Vagina (tissue), 2 donors: ENCODE measurements around the gene VRK3. TPM values are rescaled to one million over a fixed set of nuclear protein-coding genes. Genes with fewer than 3 reads are reported as not detected.

Source experiments
- DNase-seq, 2 donors: peaks; one replicate each; pipeline ENCODE4 v3.0.0-alpha.2; 2017; ENCODE audit errors: extremely low spot score in 2 of 2
- H3K27ac ChIP-seq: fragments of 200-600 bp; sonication (generic); one replicate; pipeline ENCODE4 v1.5.1; 2019
- H3K27me3 ChIP-seq: fragments of 200-600 bp; sonication (generic); one replicate; pipeline ENCODE4 v1.5.1; 2019
- H3K36me3 ChIP-seq, 2 donors: fragments of 200-600 bp; sonication (generic); one replicate each; pipeline ENCODE4 v1.5.1; 2017 to 2019
- H3K4me1 ChIP-seq: fragments of 200-600 bp; sonication (generic); one replicate; pipeline ENCODE4 v1.5.1; 2019
- H3K4me3 ChIP-seq, 2 donors: fragments of 200-600 bp; sonication (generic); 1 replicate in 1 of 2; 2 replicates in 1 of 2; pipeline ENCODE4 v1.5.1; 2016 to 2019
- H3K9me3 ChIP-seq: fragments of 200-600 bp; sonication (generic); one replicate; pipeline ENCODE4 v1.5.1; 2019
- CTCF ChIP-seq, 3 experiments: fragments of 450-650 bp in 2 of 3; fragments of 200-600 bp in 1 of 3; sonication (generic) in 1 of 3; IDR thresholded peaks; one replicate each; pipeline ENCODE4 v1.5.1; 2017 to 2019; ENCODE audit warnings: antibody characterized with exemption in 3 of 3, mild to moderate bottlenecking in 2 of 3, moderate library complexity in 2 of 3
- POLR2A ChIP-seq, 2 donors: fragments of 450-650 bp; IDR thresholded peaks; one replicate each; pipeline ENCODE4 v1.6.1; 2017; ENCODE audit warnings: antibody characterized with exemption in 2 of 2, mild to moderate bottlenecking in 2 of 2, moderate library complexity in 2 of 2
- POLR2AphosphoS5 ChIP-seq, 2 donors: sonication (generic); formaldehyde crosslinking; IDR thresholded peaks; one replicate each; pipeline ENCODE4 v1.9.0; 2017; ENCODE audit warnings: antibody characterized with exemption in 2 of 2, mild to moderate bottlenecking in 2 of 2, low read depth in 1 of 2; ENCODE audit not compliant: insufficient read depth in 1 of 2
- intact Hi-C: fragments of 100-400 bp; cut with DNase I; formaldehyde crosslinking; loops from one replicate; pipeline ENCODE4 v1.15.1; 2023
- total RNA-seq: library from RNA; depleted of rRNA; stranded (reverse); fragments of >200 nt; gene quantifications from one replicate; pipeline ENCODE4 v1.2.3, GENCODE V29; 2016

VRK3 gene
- total RNA-seq, 1 donor from 2014 or later = 34.9 TPM

GRCh38 chr19:49929121-49929610, 96.0 kb downstream of the VRK3 start, which contains the start of the genes ATF5 and NUP62:
Gene ATF5, plus strand, starts transcription at chr19:49929205. Its CDS starts 1,646 bp downstream, at chr19:49930851.
Gene NUP62, minus strand, starts transcription at chr19:49929504. Its CDS starts 19,697 bp downstream, at chr19:49909807.
- intact Hi-C loops = no loop called here
- Histone ChIP-seq H3K27ac (peak within 1 kb of the TSS; percentile 90), H3K4me3 (peak within 1 kb of the TSS; percentile 68 to 99), H3K36me3 (peaks cover 0 to 9% of the 10 kb centered on the region in 2 donors), H3K4me1 (peaks cover 28% of the 10 kb centered on the region), H3K27me3 (no peaks in the 10 kb centered on the region), H3K9me3 (no peaks in the 10 kb centered on the region)
- no peak for DNase-seq
- TF ChIP-seq POLR2AphosphoS5 (IDR thresholded peaks at IDR 0.05; ENCODE audit: insufficient read depth in 1 of 2, low read depth in 1 of 2) = peak in 1 of 2 donors; percentile 87
- no peak for TF ChIP-seq POLR2A (IDR thresholded peaks at IDR 0.05)

GRCh38 chr19:49927526-49928264, 97.5 kb downstream of the VRK3 start:
- Histone ChIP-seq H3K4me1 (peaks cover 36% of the 10 kb centered on the region), H3K4me3 (no peak overlapping the region), H3K27me3 (no peaks in the 10 kb centered on the region), H3K36me3 (peaks cover 0 to 21% of the 10 kb centered on the region in 2 donors), H3K27ac (no peak overlapping the region), H3K9me3 (no peaks in the 10 kb centered on the region)
- intact Hi-C loops = no loop called here
- TF ChIP-seq POLR2A (IDR thresholded peaks at IDR 0.05) = no peak
- TF ChIP-seq POLR2AphosphoS5 (IDR thresholded peaks at IDR 0.05; ENCODE audit: insufficient read depth in 1 of 2, low read depth in 1 of 2) = no peak
- no peak for TF ChIP-seq CTCF (IDR thresholded peaks at IDR 0.05)
- DNase-seq = no peak

DNA sequence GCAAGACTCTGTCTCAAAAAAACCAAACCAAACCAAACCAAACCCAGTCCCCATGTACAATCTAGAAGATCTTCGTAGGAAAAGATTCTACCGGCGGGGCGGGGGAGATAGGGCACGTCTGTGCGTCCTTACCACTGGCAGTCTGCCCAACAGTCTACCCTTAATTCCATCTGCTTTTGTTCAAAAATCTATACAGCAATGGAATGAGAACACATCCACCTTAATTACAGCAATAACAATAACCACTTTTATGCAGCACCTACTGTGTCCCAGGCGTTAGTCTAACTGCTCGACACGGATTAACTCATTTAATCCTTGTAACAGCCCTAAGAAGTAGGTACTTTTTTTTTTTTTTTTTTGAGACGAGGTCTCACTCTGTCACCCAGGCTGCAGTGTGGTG, 98.7 kb downstream of the VRK3 start:
- intact Hi-C loops = no loop called here
- H3K4me3 ChIP-seq = no peak overlapping the region
- no peak for TF ChIP-seq POLR2A (IDR thresholded peaks at IDR 0.05)
- TF ChIP-seq CTCF (IDR thresholded peaks at IDR 0.05) = no peak
- TF ChIP-seq POLR2AphosphoS5 (IDR thresholded peaks at IDR 0.05; ENCODE audit: insufficient read depth in 1 of 2, low read depth in 1 of 2) = no peak
- H3K9me3 ChIP-seq = no peaks in the 10 kb centered on the region
- H3K36me3 ChIP-seq = peaks cover 0 to 30% of the 10 kb centered on the region in 2 donors
- DNase-seq = no peak
- no peak overlapping the region for H3K27ac ChIP-seq
- no peaks in the 10 kb centered on the region for H3K27me3 ChIP-seq
- H3K4me1 ChIP-seq = peaks cover 40% of the 10 kb centered on the region

Other genes with a start within 250 kb of the VRK3 start
- gene FUZ, start 212.1 kb downstream of the VRK3 start, total RNA-seq = 11.5 TPM
- gene MED25, start 207.1 kb downstream of the VRK3 start, total RNA-seq = 25.0 TPM
- gene PTOV1, start 174.2 kb downstream of the VRK3 start, total RNA-seq = 109 TPM
- 40.3 TPM for gene PNKP, start 157.8 kb downstream of the VRK3 start, total RNA-seq
- gene AKT1S1, start 148.0 kb downstream of the VRK3 start, total RNA-seq = 16.9 TPM
- 34.9 TPM for gene TBC1D17, start 147.7 kb downstream of the VRK3 start, total RNA-seq
- gene IL4I1, start 128.5 kb downstream of the VRK3 start, total RNA-seq = not detected
- gene ATF5, start 96.2 kb downstream of the VRK3 start, total RNA-seq = 5.6 TPM
- gene NUP62, start 95.9 kb downstream of the VRK3 start, total RNA-seq = 38.5 TPM
- 4.4 TPM for gene SIGLEC11, start 64.2 kb downstream of the VRK3 start, total RNA-seq
- 11.5 TPM for gene ZNF473, start 633 bp upstream of the VRK3 start, total RNA-seq
- not detected for gene IZUMO2, start 137.9 kb upstream of the VRK3 start, total RNA-seq
- 51.6 TPM for gene MYH14, start 178.2 kb upstream of the VRK3 start, total RNA-seq